GM19468 (cell line): ENCODE results near the gene ATAD3C.
A peak's percentile ranks its signal among the peaks of the same experiment; 100 is the strongest.
"Not testable (repeated sequence)": the region's sequence is repeated elsewhere in the genome, so short reads cannot be mapped to it uniquely, and the experiment has no call there.

ENCODE experiments used
- ATAC-seq: cut with Tn5 transposase; IDR thresholded peaks from one replicate; pipeline ENCODE4 v1.9.1; 2021; ENCODE audit warnings: mild to moderate bottlenecking, moderate library complexity, moderate number of reproducible peaks; ENCODE audit not compliant: unreplicated experiment; ENCODE audit errors: extremely low read depth

Gene ATAD3C

GRCh38 chr1:1468196-1468985 lies 18.9 kb downstream of the ATAD3C start:
- ATAC-seq, result not testable (repeated sequence)

DNA sequence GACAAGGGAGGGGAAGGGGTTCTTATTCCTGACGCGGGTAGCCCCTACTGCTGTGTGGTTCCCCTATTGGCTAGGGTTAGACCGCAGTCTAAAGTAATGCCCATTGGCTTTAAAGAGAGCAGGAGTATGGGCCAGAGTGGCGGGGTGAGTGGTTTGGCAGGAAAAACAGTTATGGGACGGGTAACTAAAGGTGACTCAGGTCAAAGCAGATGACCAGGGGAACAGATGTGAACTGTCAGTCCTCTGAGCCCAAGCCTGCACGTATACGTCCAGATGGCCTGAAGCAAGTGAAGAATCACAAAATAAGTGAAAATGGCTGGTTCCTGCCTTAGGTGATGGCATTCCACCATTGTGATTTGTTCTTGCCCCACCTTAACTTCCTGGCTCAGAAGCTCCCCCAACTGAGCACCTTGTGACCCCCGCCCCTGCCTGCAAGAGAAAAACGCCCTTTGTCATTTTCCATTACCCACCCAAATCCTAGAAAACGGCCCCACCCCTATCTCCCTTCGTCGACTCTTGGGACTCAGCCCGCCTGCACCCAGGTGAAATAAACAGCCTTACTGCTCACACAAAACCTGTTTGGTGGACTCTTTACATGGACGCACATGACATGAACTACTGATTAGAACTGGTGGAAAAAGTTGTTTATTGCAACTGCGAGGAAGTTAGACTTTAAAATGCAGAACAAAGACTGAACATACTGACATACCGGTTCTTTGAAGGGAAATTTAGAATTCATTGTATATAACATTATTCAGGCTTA lies 21.3 kb downstream of the ATAD3C start:
- ATAC-seq, result no peak

GRCh38 chr1:1471389-1472052 lies 22.0 kb downstream of the ATAD3C start, which contains the start of gene ATAD3B:
TSS of gene ATAD3B (plus strand) at chr1:1471765. CDS start at chr1:1471885, 120 bp downstream.
- peak; percentile 74 for ATAC-seq

GRCh38 chr1:1472053-1472876 lies 22.8 kb downstream of the ATAD3C start:
- ATAC-seq, result not testable (repeated sequence)

DNA sequence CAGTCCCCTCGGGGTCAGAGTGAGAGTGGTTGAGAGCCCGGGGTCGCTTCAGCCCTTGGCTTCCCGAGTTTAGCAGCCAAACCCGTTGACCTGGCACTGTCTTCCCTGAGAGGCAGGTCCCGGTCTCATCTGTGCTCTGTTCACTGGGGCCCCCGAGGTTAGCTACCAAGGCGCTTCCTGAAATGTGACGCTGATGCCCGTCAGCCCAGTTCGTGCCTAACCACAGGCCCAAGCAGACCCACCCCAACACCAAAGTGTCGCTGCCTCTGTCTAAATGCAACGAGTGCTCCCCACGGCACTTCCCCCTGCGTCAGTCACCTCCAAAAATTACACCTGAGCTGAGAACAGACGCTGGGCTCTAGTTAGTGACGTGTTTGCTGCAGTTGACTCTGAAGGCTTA lies 26.5 kb downstream of the ATAD3C start:
- ATAC-seq, result not testable (repeated sequence)

- no peak for ATAC-seq
Measured at GRCh38 chr1:1477206-1477605, 27.7 kb downstream of the ATAD3C start.

- no peak for ATAC-seq
Measured at GRCh38 chr1:1479547-1480487, 30.3 kb downstream of the ATAD3C start.

GRCh38 chr1:1480488-1480867 lies 31.0 kb downstream of the ATAD3C start:
- not testable (repeated sequence) for ATAC-seq

GRCh38 chr1:1481811-1482210 lies 32.3 kb downstream of the ATAD3C start:
- ATAC-seq, result not testable (repeated sequence)

- ATAC-seq, result no peak
Measured at GRCh38 chr1:1482856-1483255, 33.4 kb downstream of the ATAD3C start.

- ATAC-seq, result no peak
Measured at GRCh38 chr1:1483714-1484113, 34.2 kb downstream of the ATAD3C start.

GRCh38 chr1:1484976-1485750 lies 35.7 kb downstream of the ATAD3C start:
- not testable (repeated sequence) for ATAC-seq

DNA sequence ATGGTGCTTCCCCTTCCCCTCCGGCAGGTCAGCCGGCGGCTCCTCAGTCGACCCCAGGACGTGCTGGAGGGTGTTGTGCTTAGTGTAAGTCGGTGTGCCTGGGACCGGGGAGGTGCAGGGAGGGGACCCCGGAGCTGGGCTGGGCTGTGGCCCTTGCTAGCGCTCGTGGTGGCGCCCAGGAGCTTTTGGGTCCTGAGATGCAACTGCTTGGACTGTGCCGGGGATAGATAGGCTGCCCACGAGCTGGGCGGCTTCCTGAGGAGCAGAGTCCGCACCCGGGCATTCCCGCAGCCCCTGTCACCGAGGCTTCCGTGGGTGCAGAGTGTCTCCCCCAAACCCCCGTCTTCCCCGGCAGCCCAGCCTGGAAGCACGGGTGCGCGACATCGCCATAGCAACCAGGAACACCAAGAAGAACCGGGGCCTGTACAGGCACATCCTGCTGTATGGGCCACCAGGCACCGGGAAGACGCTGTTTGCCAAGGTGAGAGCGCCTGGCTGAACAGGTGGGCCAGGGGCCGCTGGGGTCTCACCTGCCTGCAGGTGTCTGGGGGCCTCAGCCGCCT lies 36.3 kb downstream of the ATAD3C start:
- not testable (repeated sequence) for ATAC-seq

DNA sequence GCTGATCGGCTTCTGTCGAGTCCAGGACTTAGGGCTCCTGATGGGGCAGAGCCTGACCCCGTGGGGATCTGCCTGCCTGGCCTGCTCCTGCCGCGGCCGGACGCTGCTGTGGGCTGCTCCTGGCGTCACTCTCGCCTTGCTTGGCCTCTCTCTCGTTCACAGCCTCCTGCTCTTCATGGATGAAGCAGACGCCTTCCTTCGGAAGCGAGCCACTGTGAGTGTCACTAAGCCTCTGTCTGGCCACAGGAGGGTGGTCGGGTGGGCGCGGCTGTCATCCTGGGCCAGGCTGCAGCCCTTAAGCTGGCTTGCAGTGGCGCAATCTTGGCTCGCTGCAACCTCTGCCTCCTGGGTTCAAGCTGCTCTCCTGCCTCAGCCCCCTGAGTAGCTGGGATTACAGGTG lies 38.2 kb downstream of the ATAD3C start:
- ATAC-seq, result no peak

GRCh38 chr1:1489231-1489630 lies 39.7 kb downstream of the ATAD3C start:
- no peak for ATAC-seq

- ATAC-seq, result no peak
Measured at GRCh38 chr1:1489861-1490260, 40.4 kb downstream of the ATAD3C start.

- no peak for ATAC-seq
Measured at GRCh38 chr1:1490633-1491230, 41.2 kb downstream of the ATAD3C start.
